GM12891 (cell line): ENCODE measurements around the gene IRX2.

Experiments
- PAX5 ChIP-seq: IDR thresholded peaks from 2 replicates; pipeline ENCODE4 v1.6.1; 2011; ENCODE audit warnings: low read length, moderate library complexity, mild to moderate bottlenecking; ENCODE audit not compliant: insufficient read depth, severe bottlenecking
- POLR2A ChIP-seq: IDR thresholded peaks from 2 replicates; pipeline ENCODE4 v1.6.1; 2011; ENCODE audit warnings: low read depth, low read length, control low read depth
- POLR2AphosphoS5 ChIP-seq: IDR thresholded peaks from 2 replicates; pipeline ENCODE4 v1.6.1; 2011; ENCODE audit warnings: low read depth, low read length, control low read depth
- POU2F2 ChIP-seq: IDR thresholded peaks from 2 replicates; pipeline ENCODE4 v1.6.1; 2011; ENCODE audit warnings: low read depth, mild to moderate bottlenecking, control low read depth, low read length, moderate library complexity
- SPI1 ChIP-seq: IDR thresholded peaks from 2 replicates; pipeline ENCODE4 v1.6.1; 2011; ENCODE audit warnings: low read depth, low read length, control low read depth
- TAF1 ChIP-seq: IDR thresholded peaks from 2 replicates; pipeline ENCODE4 v1.6.1; 2011; ENCODE audit warnings: low read depth, low read length, control low read depth

GRCh38 chr5:2744485-2744884, 7.0 kb downstream of the IRX2 start:
- TF ChIP-seq POLR2A, result no peak
- TF ChIP-seq POLR2AphosphoS5, result no peak
- TF ChIP-seq TAF1, result no peak
- no peak for TF ChIP-seq POU2F2
- no peak for TF ChIP-seq PAX5
- TF ChIP-seq SPI1, result no peak
